Skeletal muscle satellite cell (primary cell): Measurements from ENCODE around the gene APOL2.
"Not testable (repeated sequence)": the region's sequence is repeated elsewhere in the genome, so short reads cannot be mapped to it uniquely, and the experiment has no call there.

Experiments
- H3K27me3 ChIP-seq: 2 replicates; pipeline ENCODE4 v1.7.0; 2013; ENCODE audit warnings: low read length; ENCODE audit not compliant: control insufficient read depth, insufficient read depth
- H3K36me3 ChIP-seq: 2 replicates; pipeline ENCODE4 v1.7.0; 2013; ENCODE audit warnings: mild to moderate bottlenecking, control low read depth, low read length; ENCODE audit not compliant: insufficient read depth
- H3K4me1 ChIP-seq: 2 replicates; pipeline ENCODE4 v1.7.0; 2013; ENCODE audit warnings: low read length; ENCODE audit not compliant: control insufficient read depth, insufficient read depth
- H3K4me2 ChIP-seq: 2 replicates; pipeline ENCODE4 v1.7.0; 2013; ENCODE audit warnings: mild to moderate bottlenecking, low read length
- H3K4me3 ChIP-seq: 2 replicates; pipeline ENCODE4 v1.7.0; 2013; ENCODE audit warnings: low read length
- H3K9ac ChIP-seq: 2 replicates; pipeline ENCODE4 v1.7.0; 2013; ENCODE audit warnings: mild to moderate bottlenecking, low read depth, low read length, moderate library complexity
- H3K9me3 ChIP-seq: replicated peaks from 2 replicates; pipeline ENCODE4 v1.7.0; 2013; ENCODE audit warnings: mild to moderate bottlenecking, control low read depth, low read length

The APOL2 gene

DNA sequence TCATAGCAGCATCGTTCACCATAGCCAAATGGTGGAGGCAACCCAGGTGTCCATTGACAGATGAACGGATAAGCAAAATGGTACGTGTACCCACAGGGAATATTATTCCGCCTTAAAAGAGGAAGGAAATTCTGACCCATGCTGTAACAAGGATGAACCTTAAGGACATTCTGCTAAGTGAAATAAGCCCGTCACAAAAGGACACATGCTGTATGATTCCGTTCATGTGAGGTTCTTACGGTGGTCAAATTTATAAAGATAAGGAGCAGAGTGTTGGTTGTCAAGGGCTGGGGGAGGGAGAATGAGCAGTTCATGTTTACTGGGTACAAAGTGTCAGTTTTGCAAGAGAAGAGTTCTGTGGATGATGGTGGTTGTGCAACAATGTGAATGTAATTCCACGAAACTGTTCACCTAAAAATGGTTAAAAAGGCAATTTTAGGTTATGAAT, 39.9 kb upstream of the APOL2 start:
- H3K9ac ChIP-seq = no peak overlapping the region
- H3K27me3 ChIP-seq = no peaks in the 10 kb centered on the region
- peaks cover 48% of the 10 kb centered on the region for H3K36me3 ChIP-seq
- H3K4me2 ChIP-seq = no peak overlapping the region
- no peaks in the 10 kb centered on the region for H3K4me1 ChIP-seq
- no peaks in the 10 kb centered on the region for H3K9me3 ChIP-seq
- no peak overlapping the region for H3K4me3 ChIP-seq

DNA sequence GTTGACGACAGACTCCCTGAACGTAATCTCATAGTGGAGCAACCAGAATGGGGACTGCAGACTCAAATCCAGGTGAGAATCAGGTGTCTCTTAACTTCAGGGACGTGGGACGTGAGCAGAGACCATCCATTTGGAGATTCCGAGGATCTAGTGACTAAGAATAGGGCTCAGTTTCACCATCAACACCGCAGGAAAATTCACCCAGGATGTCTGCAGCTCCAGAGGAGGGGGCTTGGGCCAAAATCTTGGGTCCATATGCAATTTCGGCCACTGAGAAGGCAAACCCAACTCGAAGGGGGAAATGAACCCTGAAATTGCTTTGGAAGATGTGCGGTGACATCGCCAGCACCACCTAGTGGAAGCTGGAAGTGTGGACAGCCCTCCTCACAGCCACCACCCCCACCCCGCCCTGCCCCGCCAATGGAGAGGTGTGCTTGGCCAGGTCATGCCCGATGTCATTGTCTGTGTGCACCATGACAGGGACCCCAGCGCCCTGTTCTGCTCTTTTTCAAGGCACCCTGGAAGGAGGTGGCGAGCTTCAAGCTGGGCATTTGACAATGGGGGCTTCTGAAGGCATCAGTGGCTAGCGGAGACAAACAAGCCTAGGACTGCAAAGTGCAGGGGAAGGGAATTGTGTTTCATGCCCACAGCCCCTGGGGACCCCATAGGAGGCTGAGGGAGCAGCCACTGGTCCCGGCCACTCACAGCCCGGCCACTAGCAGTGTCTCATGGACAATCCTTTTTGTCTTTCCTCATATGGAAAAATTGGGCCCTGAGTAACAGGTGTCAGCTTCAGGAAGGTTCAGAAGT, 38.4 kb upstream of the APOL2 start:
- Histone ChIP-seq H3K4me1 (no peaks in the 10 kb centered on the region), H3K4me2 (no peak overlapping the region), H3K4me3 (no peak overlapping the region), H3K27me3 (no peaks in the 10 kb centered on the region), H3K9ac (no peak overlapping the region), H3K9me3 (no peaks in the 10 kb centered on the region), H3K36me3 (peaks cover 35% of the 10 kb centered on the region)

DNA sequence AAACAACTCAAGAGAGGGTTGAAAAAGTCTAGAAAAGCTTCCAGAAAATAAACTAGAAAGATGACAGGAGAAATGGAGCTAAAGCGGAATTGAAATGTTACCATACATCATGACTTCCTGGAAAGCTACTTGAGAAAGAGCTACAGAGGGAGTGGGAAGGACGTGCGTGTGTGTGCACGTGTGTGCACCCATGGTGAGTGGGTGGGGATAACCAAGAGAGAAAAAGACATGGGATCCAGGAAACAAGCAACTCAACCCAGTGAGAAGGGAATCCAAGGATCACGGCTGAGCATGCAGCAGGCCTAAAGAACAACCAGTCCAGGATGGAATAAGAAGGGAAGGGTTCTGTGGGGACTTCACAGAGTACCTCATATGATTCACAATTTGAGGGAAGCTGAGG, 35.2 kb upstream of the APOL2 start:
- Histone ChIP-seq H3K4me3 (no peak overlapping the region), H3K9ac (no peak overlapping the region), H3K36me3 (peaks cover 6% of the 10 kb centered on the region), H3K9me3 (no peaks in the 10 kb centered on the region), H3K4me1 (no peaks in the 10 kb centered on the region), H3K4me2 (no peak overlapping the region), H3K27me3 (no peaks in the 10 kb centered on the region)

DNA sequence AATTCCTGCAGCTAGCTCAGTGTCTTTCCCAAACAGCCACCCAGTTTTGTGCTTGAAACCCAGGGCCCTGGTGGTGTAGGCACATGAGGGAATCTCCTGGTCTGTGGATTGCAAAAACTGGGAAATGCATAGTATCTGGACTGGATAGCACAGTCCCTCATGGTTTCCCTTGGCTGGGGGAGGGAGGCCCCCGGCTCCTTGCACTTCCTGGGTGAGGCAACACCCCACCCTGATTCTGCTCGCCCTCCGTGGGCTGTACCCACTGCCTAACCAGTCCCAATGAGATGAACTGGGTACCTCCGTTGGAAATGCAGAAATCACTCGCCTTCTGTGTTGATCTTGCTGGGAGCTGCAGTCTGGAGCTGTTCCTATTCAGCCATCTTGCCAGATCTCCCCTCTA, 32.6 kb upstream of the APOL2 start:
- H3K4me2 ChIP-seq, H3K9ac ChIP-seq, H3K36me3 ChIP-seq, H3K4me1 ChIP-seq, H3K27me3 ChIP-seq, H3K4me3 ChIP-seq, H3K9me3 ChIP-seq: not testable (repeated sequence)

DNA sequence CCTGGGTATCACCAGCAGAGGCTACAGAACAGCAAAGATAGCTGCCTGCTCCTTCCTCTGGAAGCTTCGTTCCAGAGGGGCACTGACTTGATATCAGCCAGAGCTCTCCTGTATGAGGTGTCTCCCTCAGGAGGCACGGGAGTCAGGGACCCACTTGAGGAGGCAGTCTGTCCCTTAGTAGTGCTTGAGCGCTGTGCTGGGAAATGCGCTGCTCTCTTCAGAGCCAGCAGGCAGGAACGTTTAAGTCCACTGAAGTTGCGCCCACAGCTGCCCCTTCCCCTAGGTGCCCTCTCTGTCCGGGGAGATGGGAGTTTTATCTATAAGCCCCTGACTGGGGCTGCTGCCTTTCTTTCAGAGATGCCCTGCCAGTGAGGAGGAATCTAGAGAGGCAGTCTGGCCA, 31.9 kb upstream of the APOL2 start:
- not testable (repeated sequence) for H3K27me3 ChIP-seq, H3K4me3 ChIP-seq, H3K36me3 ChIP-seq, H3K9me3 ChIP-seq, H3K4me1 ChIP-seq, H3K4me2 ChIP-seq, H3K9ac ChIP-seq

DNA sequence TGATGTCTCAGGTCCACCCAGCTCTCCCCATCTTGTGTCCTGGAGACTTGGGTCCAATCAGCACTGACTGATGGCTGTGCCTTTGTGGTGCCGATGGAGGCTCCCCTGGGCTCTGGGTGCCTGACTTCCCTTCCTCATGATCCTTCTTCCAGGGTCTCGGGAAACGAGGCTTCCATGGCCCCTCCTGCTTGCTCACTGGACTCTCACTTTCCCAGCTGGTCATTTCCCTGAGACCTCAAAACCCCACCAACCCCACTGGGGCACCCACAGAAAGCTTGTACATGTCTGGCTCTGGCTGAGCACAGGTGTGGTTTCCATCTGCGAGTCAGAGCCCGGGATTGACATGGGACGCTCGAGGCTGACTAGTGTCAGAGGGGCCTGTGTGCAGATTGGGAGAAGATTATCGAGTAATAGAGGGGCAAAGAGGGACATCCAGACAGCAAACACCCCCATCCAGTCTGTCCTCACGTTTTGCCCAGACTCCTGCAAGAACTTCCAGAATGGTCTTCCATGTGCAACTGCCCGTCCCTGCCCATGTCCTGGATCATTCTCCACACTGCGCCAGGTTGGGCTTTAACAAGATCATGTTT, 28.7 kb upstream of the APOL2 start:
- Histone ChIP-seq H3K4me2 (no peak overlapping the region), H3K4me1 (peaks cover 4% of the 10 kb centered on the region), H3K4me3 (no peak overlapping the region)

DNA sequence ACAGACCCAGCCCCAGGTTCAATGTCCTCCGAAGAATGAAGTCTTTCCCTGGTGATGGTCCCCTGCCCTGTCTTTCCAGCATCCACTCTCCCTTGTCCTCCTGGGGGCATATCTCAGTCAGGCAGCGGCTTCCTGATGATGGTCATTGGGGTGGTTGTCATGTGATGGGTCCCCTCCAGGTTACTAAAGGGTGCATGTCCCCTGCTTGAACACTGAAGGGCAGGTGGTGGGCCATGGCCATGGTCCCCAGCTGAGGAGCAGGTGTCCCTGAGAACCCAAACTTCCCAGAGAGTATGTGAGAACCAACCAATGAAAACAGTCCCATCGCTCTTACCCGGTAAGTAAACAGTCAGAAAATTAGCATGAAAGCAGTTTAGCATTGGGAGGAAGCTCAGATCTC, 27.7 kb upstream of the APOL2 start:
- H3K4me1 ChIP-seq = peaks cover 4% of the 10 kb centered on the region
- H3K36me3 ChIP-seq = no peaks in the 10 kb centered on the region
- no peaks in the 10 kb centered on the region for H3K27me3 ChIP-seq
- no peak overlapping the region for H3K4me3 ChIP-seq
- H3K9ac ChIP-seq = no peak overlapping the region
- H3K4me2 ChIP-seq = no peak overlapping the region
- no peaks in the 10 kb centered on the region for H3K9me3 ChIP-seq

More for the DNA sequence above, 28.7 kb upstream of the APOL2 start:
- Histone ChIP-seq H3K27me3 (no peaks in the 10 kb centered on the region), H3K36me3 (no peaks in the 10 kb centered on the region), H3K9me3 (no peaks in the 10 kb centered on the region), H3K9ac (no peak overlapping the region)

DNA sequence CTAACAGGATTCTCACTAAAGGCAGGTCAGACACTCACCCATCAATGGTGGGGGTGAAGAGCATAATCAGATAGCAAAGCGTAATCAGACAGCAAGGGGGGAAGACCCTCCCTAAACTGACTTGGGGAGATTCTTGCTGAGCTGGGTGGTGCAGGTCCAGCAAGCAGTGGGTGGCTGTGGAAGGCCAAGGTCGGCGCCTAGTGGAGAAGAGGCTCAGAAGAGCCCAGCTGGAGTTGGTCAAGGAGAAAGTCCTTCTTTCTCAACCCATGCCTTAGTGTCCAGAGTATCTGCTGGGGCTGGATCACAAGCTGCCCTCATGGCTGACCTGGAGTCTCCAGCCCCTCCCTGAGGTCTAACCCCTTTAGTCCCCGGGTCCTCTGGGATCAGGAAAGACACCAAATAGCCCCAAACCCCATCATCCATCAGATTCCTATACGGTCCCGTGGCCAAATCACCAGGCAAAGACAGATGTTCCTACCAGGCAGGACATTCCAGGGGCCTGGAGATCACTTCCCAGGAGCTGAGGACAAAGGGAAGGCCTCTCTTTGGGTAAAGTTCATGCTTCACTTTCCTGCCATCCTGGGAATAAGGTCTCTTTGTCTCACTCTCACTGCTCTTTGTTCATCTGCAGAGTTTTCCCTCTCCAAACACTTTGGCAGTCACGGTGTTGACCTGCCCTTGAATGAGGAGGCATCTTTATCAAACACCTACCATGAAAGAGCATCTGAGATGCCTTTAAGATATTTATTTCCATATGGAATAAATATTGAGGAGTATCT, 24.7 kb upstream of the APOL2 start:
- not testable (repeated sequence) for H3K9ac ChIP-seq, H3K4me1 ChIP-seq, H3K9me3 ChIP-seq, H3K4me3 ChIP-seq, H3K27me3 ChIP-seq, H3K36me3 ChIP-seq, H3K4me2 ChIP-seq

DNA sequence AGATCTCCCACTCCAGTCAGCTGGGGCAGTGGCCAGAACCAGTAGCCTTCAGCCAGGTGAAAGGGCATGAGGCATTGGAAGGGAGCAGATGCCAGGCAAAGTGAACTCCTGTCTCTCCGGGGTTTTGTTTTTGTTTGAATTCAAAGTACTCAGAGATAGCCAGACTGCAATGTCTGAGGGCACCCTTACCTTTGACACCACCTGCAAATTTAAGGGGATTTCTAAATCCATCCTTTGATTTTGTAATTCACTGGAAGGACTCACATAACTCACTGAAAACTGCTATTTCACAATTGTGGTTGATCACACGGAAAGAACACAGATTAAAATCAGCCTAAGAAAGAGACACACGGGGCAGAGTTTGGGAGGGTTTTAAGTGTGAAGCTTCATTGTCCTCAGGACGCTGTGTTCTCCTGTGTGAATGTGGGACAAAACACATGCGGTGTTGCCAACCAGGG, 23.9 kb upstream of the APOL2 start:
- not testable (repeated sequence) for H3K9me3 ChIP-seq, H3K4me2 ChIP-seq

DNA sequence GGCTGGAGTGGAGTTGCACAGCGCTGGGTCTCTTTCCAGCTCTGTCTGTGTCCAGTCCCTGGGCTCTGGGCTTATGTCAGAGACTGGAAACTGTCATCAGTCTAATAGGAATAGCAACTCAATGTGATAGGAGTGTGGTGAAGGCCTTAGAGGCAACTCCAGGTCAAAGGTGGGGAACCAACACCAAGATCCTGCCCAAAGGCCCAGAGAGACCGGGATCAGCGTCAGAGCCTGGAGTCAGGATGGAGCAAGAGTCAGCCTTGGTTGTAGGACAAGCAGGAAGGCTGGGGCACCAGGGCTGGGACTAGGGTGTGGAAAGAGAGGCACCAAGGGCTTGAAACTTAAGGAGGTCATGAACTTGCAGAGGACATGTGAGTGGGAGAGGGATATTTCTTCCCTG, 23.0 kb upstream of the APOL2 start:
- not testable (repeated sequence) for H3K36me3 ChIP-seq, H3K9ac ChIP-seq, H3K4me3 ChIP-seq

More for the DNA sequence above, 23.9 kb upstream of the APOL2 start:
- H3K27me3 ChIP-seq, H3K4me3 ChIP-seq, H3K9ac ChIP-seq, H3K36me3 ChIP-seq, H3K4me1 ChIP-seq: not testable (repeated sequence)

DNA sequence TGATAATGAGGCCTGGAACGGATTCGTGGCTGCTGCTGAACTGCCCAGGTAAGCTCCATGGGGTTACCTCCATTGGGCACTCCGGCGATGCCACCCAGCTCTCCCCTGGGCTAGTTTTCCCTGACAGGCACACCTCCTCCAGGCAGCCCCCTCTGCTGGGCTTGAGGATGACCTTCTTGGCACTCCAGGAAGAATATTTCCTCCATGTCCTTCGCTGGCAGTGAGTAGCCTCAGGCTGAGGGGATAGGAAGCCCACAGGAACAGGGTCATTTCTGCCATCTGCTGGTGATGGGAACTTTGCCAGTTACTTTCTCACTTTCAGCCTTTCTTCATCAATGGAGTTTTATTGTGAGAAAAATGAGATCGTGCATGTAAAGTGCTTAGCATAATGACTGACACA, 22.3 kb upstream of the APOL2 start:
- H3K9me3 ChIP-seq, H3K4me2 ChIP-seq, H3K4me1 ChIP-seq, H3K27me3 ChIP-seq, H3K9ac ChIP-seq, H3K4me3 ChIP-seq, H3K36me3 ChIP-seq: not testable (repeated sequence)

More for the DNA sequence above, 23.0 kb upstream of the APOL2 start:
- H3K27me3 ChIP-seq, H3K4me2 ChIP-seq, H3K9me3 ChIP-seq, H3K4me1 ChIP-seq: not testable (repeated sequence)
